ACC112 (cell line): ENCODE measurements around the gene TGFBI.

Experiments
- H2AFZ ChIP-seq: fragments of 200-600 bp; sonication (generic); one replicate; pipeline ENCODE4 v1.6.0; 2017; ENCODE audit warnings: antibody characterized with exemption, low read length; ENCODE audit not compliant: unreplicated experiment
- H3K27ac ChIP-seq: fragments of 200-600 bp; sonication (generic); 2 replicates; pipeline ENCODE4 v1.5.1; 2014; ENCODE audit warnings: low read depth, mild to moderate bottlenecking, antibody characterized with exemption, low read length, moderate library complexity
- H3K27me3 ChIP-seq: fragments of 200-600 bp; sonication (generic); 2 replicates; pipeline ENCODE4 v1.6.1; 2014; ENCODE audit warnings: mild to moderate bottlenecking, antibody characterized with exemption, low read length, moderate library complexity, mixed read lengths; ENCODE audit not compliant: insufficient read depth
- H3K36me3 ChIP-seq: fragments of 200-600 bp; sonication (generic); 2 replicates; pipeline ENCODE4 v1.6.1; 2016; ENCODE audit warnings: mild to moderate bottlenecking, antibody characterized with exemption, low read length, moderate library complexity, mixed read lengths; ENCODE audit not compliant: insufficient read depth
- H3K4me1 ChIP-seq: fragments of 200-600 bp; sonication (generic); one replicate; pipeline ENCODE4 v1.6.1; 2016; ENCODE audit warnings: low read length, mixed read lengths; ENCODE audit not compliant: insufficient read depth, unreplicated experiment, control insufficient read depth
- H3K4me3 ChIP-seq: fragments of 200-600 bp; sonication (generic); 2 replicates; pipeline ENCODE4 v1.5.1; 2014; ENCODE audit warnings: mild to moderate bottlenecking, low read depth, low read length
- H3K79me2 ChIP-seq: fragments of 200-600 bp; sonication (generic); one replicate; pipeline ENCODE4 v1.6.0; 2016; ENCODE audit warnings: low read length; ENCODE audit not compliant: control insufficient read depth, unreplicated experiment, insufficient read depth

Gene TGFBI

GRCh38 chr5:136109453-136110135, 80.8 kb downstream of the TGFBI start:
- Histone ChIP-seq H3K4me1 (no peaks in the 10 kb centered on the region), H2AFZ (no peak overlapping the region), H3K27me3 (peaks cover 33% of the 10 kb centered on the region)

More at GRCh38 chr5:136109453-136110135, 80.8 kb downstream of the TGFBI start:
- H3K27ac ChIP-seq: no peak overlapping the region
- H3K4me3 ChIP-seq: no peak overlapping the region
- no peaks in the 10 kb centered on the region for H3K36me3 ChIP-seq
- no peaks in the 10 kb centered on the region for H3K79me2 ChIP-seq
